Activated CD8-positive, alpha-beta T cell treated with anti-CD3 and anti-CD28 coated beads for 36 hours (primary cell): ENCODE measurements around the gene GGNBP2. TPM values are rescaled to one million over a fixed set of nuclear protein-coding genes. Genes with fewer than 3 reads are reported as not detected.

Source experiments
- ATAC-seq: fragments of 200-7000 bp; cut with Tn5 transposase; one replicate; pipeline ENCODE4 v1.10.0; 2021; ENCODE audit warnings: mild to moderate bottlenecking, moderate library complexity
- CTCF ChIA-PET: fragments of 350-600 bp; sonication (Branson Sonifier 250); formaldehyde crosslinking; loops from one replicate; lab custom pipeline; 2021; ENCODE audit warnings: antibody characterized with exemption; lab: Charles Lee
- POLR2A ChIA-PET: fragments of 350-600 bp; sonication (Branson Sonifier 250); formaldehyde crosslinking; loops from one replicate; lab custom pipeline; 2021; ENCODE audit warnings: antibody characterized with exemption; lab: Charles Lee
- DNase-seq: peaks from one replicate; pipeline ENCODE4 v3.0.0-alpha.2; 2020
- H3K27ac Mint-ChIP-seq: one replicate; pipeline ENCODE4 v1.8.0; 2021; ENCODE audit warnings: mild to moderate bottlenecking, mixed read lengths
- H3K27me3 Mint-ChIP-seq: one replicate; pipeline ENCODE4 v1.8.0; 2021; ENCODE audit warnings: mixed read lengths
- H3K36me3 Mint-ChIP-seq: one replicate; pipeline ENCODE4 v1.8.0; 2021; ENCODE audit warnings: low read depth, mixed read lengths
- H3K4me1 Mint-ChIP-seq: one replicate; pipeline ENCODE4 v1.8.0; 2021; ENCODE audit warnings: low read depth, mixed read lengths
- H3K4me3 Mint-ChIP-seq: one replicate; pipeline ENCODE4 v1.8.0; 2021; ENCODE audit warnings: mild to moderate bottlenecking, moderate library complexity, mixed read lengths
- H3K9me3 Mint-ChIP-seq: one replicate; pipeline ENCODE4 v1.8.0; 2021; ENCODE audit warnings: mixed read lengths
- CTCF ChIP-seq: fragments of 200-600 bp; IDR thresholded peaks from one replicate; pipeline ENCODE4 v1.8.0; 2022; ENCODE audit warnings: antibody characterized with exemption, mild to moderate bottlenecking
- intact Hi-C: fragments of 100-400 bp; cut with micrococcal nuclease; formaldehyde crosslinking; loops from one replicate; pipeline ENCODE4 v1.10.0; 2022
- total RNA-seq, 2 experiments: library from RNA; stranded (reverse); gene quantifications; one replicate each; pipeline ENCODE4 v1.2.3, GENCODE V29; 2021

The GGNBP2 gene
- total RNA-seq, 2 experiments from 2014 or later: 82.9 to 87.4 TPM

- no peaks in the 10 kb centered on the region for H3K9me3 Mint-ChIP-seq
- no peak for DNase-seq
- H3K4me3 Mint-ChIP-seq: no peak overlapping the region
- ChIA-PET POLR2A (interaction anchor here (1.6 to 3.6 kb wide), 2 partner anchors 9 to 11 kb away, joined by 6 to 16 read pairs; no protein-coding TSS in a partner anchor), CTCF (no interaction called here)
- H3K36me3 Mint-ChIP-seq: peaks cover 40% of the 10 kb centered on the region
- TF ChIP-seq CTCF: no peak
- no peak for ATAC-seq
- peak overlapping the region; percentile 54 for H3K27ac Mint-ChIP-seq
- intact Hi-C loops: no loop called here
- H3K4me1 Mint-ChIP-seq: peaks cover 6% of the 10 kb centered on the region
- no peaks in the 10 kb centered on the region for H3K27me3 Mint-ChIP-seq
These were observed 41.1 kb upstream of the GGNBP2 start for GRCh38 chr17:36503456-36504155.

GRCh38 chr17:36504156-36504545 lies 40.6 kb upstream of the GGNBP2 start:
- peaks cover 44% of the 10 kb centered on the region for H3K36me3 Mint-ChIP-seq
- H3K27me3 Mint-ChIP-seq: no peaks in the 10 kb centered on the region
- ATAC-seq (no peak), DNase-seq (no peak)
- no peak overlapping the region for H3K4me3 Mint-ChIP-seq
- H3K9me3 Mint-ChIP-seq: no peaks in the 10 kb centered on the region
- TF ChIP-seq CTCF: no peak
- intact Hi-C loops: no loop called here
- CTCF ChIA-PET: no interaction called here
- no peak overlapping the region for H3K27ac Mint-ChIP-seq
- POLR2A ChIA-PET: interaction anchor here (1.6 to 3.6 kb wide), 2 partner anchors 9 to 11 kb away, joined by 6 to 16 read pairs; no protein-coding TSS in a partner anchor
- H3K4me1 Mint-ChIP-seq: peaks cover 6% of the 10 kb centered on the region

- Mint-ChIP-seq H3K4me1 (peaks cover 6% of the 10 kb centered on the region), H3K27me3 (no peaks in the 10 kb centered on the region), H3K9me3 (no peaks in the 10 kb centered on the region), H3K36me3 (peaks cover 49% of the 10 kb centered on the region), H3K27ac (no peak overlapping the region), H3K4me3 (no peak overlapping the region)
- intact Hi-C loops: no loop called here
- no peak for DNase-seq
- TF ChIP-seq CTCF: no peak
- CTCF ChIA-PET: no interaction called here
- POLR2A ChIA-PET: interaction anchor here (0.7 to 3.6 kb wide), 3 partner anchors 10 to 25 kb away, joined by 3 to 16 read pairs (median 3); no protein-coding TSS in a partner anchor
- no peak for ATAC-seq
These were observed 39.5 kb upstream of the GGNBP2 start for GRCh38 chr17:36505171-36505570.

- Mint-ChIP-seq H3K27ac (no peak overlapping the region), H3K27me3 (no peaks in the 10 kb centered on the region), H3K36me3 (peaks cover 57% of the 10 kb centered on the region), H3K9me3 (no peaks in the 10 kb centered on the region), H3K4me1 (peaks cover 6% of the 10 kb centered on the region), H3K4me3 (no peak overlapping the region)
- intact Hi-C loops: no loop called here
- ATAC-seq: no peak
- TF ChIP-seq CTCF: no peak
- DNase-seq: no peak
- CTCF ChIA-PET: interaction anchor here (0.9 to 1.3 kb wide), 2 partner anchors 28 to 97 kb away, joined by 3 to 5 read pairs; partner anchors contain the start of genes MYO19 and PIGW
- POLR2A ChIA-PET: interaction anchor here (1.0 to 3.6 kb wide), 3 partner anchors 9 to 53 kb away, joined by 3 to 16 read pairs (median 4); partner anchors contain the start of genes MYO19 and PIGW
These were observed 38.4 kb upstream of the GGNBP2 start for GRCh38 chr17:36506249-36506826.

GRCh38 chr17:36506831-36507230 lies 37.9 kb upstream of the GGNBP2 start:
- H3K27ac Mint-ChIP-seq: no peak overlapping the region
- no peak overlapping the region for H3K4me3 Mint-ChIP-seq
- POLR2A ChIA-PET: interaction anchor here (1.0 to 1.6 kb wide), 3 partner anchors 9 to 52 kb away, joined by 3 to 4 read pairs (median 4); partner anchors contain the start of genes MYO19 and PIGW
- ATAC-seq (no peak), DNase-seq (no peak)
- H3K4me1 Mint-ChIP-seq: peaks cover 6% of the 10 kb centered on the region
- intact Hi-C loops: no loop called here
- CTCF ChIA-PET: interaction anchor here (1.3 kb wide), 1 partner anchor 27 kb away, joined by 5 read pairs; the partner anchor contains the start of genes MYO19 and PIGW
- no peak for TF ChIP-seq CTCF
- H3K9me3 Mint-ChIP-seq: no peaks in the 10 kb centered on the region
- peaks cover 57% of the 10 kb centered on the region for H3K36me3 Mint-ChIP-seq
- H3K27me3 Mint-ChIP-seq: no peaks in the 10 kb centered on the region
